NCI-H2081 (cell line): Measurements from ENCODE around the gene LYPD4.

Experiments used
- DNase-seq, 2 experiments: peaks; one replicate each; lab custom pipeline; 2025; lab: John Stamatoyannopoulos, UW

LYPD4 gene

GRCh38 chr19:41872775-41873647 is 28.5 kb upstream of the LYPD4 start:
- peak; percentile 67 for DNase-seq

GRCh38 chr19:41872384-41872774 is 27.9 kb upstream of the LYPD4 start:
- DNase-seq, result no peak

DNA sequence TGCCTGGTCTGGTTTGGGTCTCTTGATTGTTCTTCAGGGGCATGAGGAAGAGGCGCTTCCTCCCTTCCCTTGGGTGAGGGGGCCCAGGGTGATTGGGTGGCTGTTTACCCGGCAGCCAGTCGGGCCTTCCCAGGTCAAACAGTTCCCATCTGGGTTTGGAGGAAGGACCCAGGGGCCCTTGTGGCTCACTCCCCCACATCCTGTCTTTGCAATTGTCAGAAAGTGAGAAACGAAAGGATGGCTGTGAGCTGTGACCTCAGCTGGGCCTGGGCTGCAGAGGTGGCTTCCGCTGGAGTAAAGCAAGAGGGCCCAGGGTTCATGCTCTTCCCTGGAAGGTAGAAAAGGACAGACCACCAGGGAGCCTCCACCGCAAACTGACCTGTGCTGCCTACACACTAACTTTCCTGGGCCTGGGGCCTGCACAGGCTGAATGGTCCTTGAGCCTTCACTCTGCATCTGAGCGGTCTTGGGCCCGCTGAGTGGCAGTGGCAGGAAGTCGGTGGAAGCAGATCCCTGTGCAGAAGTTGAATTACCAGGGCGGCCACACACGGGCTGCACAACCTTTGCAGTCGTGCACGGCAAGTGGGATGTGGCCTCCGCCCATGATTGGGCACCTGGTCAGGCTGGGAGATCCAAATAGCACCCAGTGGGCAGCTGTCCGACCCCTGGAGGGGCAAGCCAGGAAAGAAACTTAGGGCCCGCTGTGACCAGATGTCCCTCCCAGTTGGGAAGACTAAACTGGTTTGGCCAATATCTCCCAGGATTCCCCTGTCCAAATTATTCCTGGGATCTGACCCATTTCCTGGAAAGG is 27.3 kb upstream of the LYPD4 start:
- no peak for DNase-seq

DNA sequence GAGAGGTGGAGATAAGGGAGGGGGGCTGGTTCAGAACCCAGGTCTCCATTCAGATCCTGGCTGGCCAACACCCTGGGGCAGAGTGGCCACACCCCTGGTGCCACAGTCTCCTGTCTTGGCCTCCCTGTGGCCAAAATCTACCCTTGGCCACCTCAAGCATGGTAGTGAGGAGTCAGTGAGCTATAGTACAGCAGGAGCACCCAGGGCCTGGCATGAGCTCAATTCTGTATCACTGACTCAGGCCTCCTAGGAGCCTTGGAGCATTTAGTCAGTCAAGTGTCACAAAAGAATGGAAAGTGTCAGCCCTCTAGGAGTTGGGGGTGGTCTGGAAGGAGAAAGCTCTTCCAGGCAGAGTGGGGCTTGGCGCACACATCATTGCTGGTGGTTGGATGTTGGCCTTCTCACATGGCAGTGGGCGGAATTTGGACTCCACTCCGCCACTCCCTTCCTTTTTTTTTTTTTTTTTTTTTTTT is 26.0 kb upstream of the LYPD4 start:
- no peak for DNase-seq

DNA sequence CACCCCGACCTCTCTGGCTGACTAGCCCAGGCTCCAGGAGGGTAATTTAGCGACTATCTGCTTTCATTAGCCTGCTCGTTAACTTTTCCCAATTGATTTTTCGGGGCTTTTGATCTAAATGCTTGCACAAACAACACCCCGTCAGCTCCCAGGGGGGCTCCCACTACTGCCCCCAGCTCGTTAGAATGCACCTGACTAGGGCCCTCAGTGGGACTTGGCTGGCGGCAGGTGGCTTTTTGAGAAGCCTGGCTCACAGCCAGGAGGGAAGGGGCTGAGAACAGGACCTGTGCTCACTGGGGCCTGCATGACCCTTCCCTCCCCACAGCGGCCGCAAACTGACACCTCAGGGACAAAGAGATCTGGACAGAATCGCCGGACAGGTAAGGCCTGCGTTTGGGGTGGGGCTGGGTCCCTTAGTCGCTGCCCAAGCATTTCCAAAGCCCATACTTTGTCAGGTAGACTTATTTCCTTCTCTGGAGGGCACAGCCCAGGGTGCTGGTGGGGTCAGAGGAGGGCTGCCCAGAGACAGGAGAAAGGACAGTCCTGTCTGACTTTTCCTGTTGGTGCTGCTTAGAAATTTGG is 25.0 kb upstream of the LYPD4 start:
- DNase-seq, result no peak

DNA sequence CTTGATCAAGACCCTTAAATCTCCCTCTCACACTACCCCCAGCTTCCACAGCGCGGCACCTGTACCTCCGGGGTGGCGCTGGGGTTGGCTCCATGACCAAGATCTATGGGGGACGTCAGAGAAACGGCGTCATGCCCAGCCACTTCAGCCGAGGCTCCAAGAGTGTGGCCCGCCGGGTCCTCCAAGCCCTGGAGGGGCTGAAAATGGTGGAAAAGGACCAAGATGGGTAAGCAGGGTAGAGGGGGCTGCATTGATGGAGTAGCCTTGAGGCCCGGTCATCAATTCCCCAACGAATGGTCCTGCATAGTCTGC is 24.5 kb upstream of the LYPD4 start:
- no peak for DNase-seq

GRCh38 chr19:41868120-41868988 is 23.9 kb upstream of the LYPD4 start:
- no peak for DNase-seq

GRCh38 chr19:41866284-41866683 is 21.8 kb upstream of the LYPD4 start:
- DNase-seq, result no peak

DNA sequence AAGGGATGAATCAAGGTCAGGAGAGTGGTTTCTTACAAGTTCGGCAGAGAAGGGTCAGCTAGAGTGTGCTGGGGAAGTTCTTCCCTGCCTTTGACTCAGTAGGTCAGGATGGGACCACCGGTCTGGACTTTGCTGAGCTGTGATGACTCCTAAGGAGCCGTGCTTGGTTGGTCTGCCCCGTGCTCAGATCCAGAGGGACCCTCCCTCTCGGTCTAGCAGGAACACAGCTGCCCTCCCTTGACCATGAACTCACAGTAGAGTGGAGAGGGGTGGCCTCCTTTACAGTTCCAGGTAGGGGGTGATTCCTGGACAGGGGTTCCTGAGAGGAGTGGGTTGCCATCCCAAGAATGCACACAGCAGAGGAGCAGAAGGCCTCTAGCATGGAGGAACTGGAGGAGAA is 19.9 kb upstream of the LYPD4 start:
- DNase-seq, result no peak

GRCh38 chr19:41863209-41863931 is 18.9 kb upstream of the LYPD4 start:
- DNase-seq, result no peak

DNA sequence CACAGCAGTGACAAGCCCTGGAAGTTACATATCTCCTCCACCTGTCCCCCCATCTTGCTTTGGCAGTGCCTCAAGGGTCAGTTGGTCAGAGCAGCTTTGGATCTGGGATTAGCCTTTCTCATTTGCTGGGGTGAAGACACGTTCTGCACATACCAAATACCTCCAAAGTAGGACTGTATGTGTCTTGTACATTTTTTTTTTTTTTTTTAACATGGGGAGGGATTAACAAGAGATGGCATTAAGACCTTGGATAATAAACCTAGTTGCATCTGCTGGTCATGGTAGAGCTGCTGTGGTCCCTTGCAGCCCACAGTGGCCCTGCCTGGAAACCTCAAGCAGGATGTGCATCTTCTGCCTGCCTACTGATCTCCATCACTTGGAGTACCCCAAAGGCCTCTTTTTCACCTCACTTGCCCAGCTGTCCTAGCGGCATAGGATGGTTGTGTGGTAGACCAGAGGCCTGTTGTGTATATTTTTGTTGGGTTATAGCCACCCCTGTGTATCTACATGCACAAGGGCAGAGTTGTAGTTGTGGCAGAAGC is 18.0 kb upstream of the LYPD4 start:
- no peak for DNase-seq

GRCh38 chr19:41861846-41862245 is 17.4 kb upstream of the LYPD4 start:
- DNase-seq, result no peak

- DNase-seq, result no peak
Observed at GRCh38 chr19:41861116-41861768, 16.8 kb upstream of the LYPD4 start.

DNA sequence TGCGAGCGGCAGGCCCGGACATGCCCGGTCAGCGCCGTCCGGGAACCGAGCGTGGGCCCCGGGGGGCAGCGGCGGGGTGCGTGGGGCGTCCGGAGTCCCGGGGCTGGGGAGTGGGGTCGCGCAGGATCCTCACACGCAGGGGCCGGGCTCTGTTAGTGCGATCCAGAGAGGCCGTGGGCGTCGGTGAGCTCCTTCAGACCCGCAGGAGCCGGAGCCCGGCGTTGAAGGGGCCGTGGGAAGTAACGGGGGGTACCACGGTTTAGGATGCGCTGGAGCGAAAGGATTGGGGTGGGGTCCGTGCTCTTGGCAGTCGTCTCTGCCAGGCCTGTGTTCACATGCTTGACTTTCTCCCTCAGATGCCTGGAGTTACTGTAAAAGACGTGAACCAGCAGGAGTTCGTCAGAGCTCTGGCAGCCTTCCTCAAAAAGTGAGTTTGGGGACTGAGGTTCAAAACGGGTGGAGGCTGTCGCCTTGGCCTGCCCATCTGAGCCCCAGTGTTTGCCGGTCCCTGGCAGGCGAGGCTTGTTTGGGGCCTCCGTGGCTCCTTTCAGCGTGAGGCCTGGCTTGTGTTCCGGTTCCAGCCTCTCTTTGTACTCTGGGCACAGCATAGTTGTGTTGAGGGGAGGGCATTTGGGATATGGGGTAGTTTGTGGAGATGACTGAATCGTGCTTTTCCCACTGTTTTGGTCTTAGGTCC is 16.1 kb upstream of the LYPD4 start:
- DNase-seq, result no peak

DNA sequence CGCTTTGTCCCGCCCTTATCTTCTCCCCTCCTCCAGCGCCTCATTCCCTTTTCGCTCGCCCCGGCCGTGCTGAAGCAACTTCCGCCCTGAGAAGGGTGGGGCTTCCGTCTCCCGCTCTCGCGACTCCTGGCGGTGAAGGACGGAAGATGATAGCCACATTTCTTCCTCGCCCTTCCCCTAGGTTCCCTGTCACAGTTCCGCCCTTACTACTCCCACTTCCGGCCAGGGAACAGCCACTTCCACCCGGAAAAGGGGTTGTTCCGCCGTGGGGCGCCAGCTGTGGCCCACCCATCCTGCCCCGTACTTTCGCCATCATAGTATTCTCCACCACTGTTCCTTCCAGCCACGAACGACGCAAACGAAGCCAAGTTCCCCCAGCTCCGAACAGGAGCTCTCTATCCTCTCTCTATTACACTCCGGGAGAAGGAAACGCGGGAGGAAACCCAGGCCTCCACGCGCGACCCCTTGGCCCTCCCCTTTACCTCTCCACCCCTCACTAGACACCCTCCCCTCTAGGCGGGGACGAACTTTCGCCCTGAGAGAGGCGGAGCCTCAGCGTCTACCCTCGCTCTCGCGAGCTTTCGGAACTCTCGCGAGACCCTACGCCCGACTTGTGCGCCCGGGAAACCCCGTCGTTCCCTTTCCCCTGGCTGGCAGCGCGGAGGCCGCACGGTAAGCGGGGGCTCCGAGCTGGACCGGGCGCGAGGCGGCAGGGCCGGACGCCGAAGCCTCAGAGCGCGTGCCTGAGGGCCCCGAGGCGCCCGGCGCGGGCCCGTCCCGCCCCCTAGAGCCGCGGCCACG is 15.3 kb upstream of the LYPD4 start, which contains the start of gene RPS19:
Gene RPS19, plus strand, starts transcription at position 638 of the 801 bp plus-strand sequence. CDS start 520 bp downstream, outside the sequence.
- DNase-seq, result peak; percentile 97 to 98

GRCh38 chr19:41859213-41859617 is 14.7 kb upstream of the LYPD4 start:
- DNase-seq, result no peak

GRCh38 chr19:41853768-41854167 is 9.3 kb upstream of the LYPD4 start:
- DNase-seq, result no peak

GRCh38 chr19:41853344-41853743 is 8.9 kb upstream of the LYPD4 start:
- DNase-seq, result no peak

DNA sequence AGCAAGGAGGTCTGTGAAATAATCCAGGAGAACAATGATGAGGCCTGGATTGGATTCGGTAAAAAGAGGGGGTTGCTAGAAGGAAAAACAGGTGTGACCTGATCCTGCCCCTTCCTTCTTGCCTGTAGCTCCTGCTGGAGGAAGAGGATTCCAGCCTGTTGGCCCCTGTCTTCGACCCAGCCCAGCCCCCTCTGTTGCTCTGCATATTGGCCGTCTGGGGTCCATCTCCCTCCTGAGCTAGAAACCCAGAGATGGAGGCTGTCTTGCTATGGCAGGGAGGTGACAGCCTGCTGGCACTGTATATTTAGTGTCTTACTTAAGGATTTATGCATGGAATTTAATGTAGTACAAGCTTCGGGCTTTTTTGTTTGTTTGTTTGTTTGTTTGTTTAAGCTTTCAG is 7.0 kb upstream of the LYPD4 start:
- DNase-seq, result no peak
